Measurements from ENCODE around the gene ZMPSTE24. TPM values are rescaled to one million over a fixed set of nuclear protein-coding genes. Genes with fewer than 3 reads are reported as not detected.
"Not testable (repeated sequence)": the region's sequence is repeated elsewhere in the genome, so short reads cannot be mapped to it uniquely, and the experiment has no call there.

ZMPSTE24 gene
- total RNA-seq, 1 experiment from 2014 or later, result 39.6 TPM

GRCh38 chr1:40210511-40211204 lies 47.4 kb upstream of the ZMPSTE24 start (continued):
- TF ChIP-seq ATF3 (IDR thresholded peaks at IDR 0.05), result no peak
- TF ChIP-seq ZFX (IDR thresholded peaks at IDR 0.05), result no peak
- TF ChIP-seq ELF1 (IDR thresholded peaks at IDR 0.05; ENCODE audit: borderline replicate concordance, low read depth), result no peak

GRCh38 chr1:40218333-40218732 lies 39.7 kb upstream of the ZMPSTE24 start:
- ChIA-PET POLR2A (no interaction called here), RAD21 (ENCODE audit: low non-redundant PET in 1 of 2, low total read pairs in 2 of 2, uncharacterized antibody in 2 of 2, unreplicated experiment in 2 of 2) (no interaction called here), CTCF (no interaction called here)
- no peak for ATAC-seq
- H3K79me2 ChIP-seq (ENCODE audit: insufficient read depth, low read length), result peaks cover 13% of the 10 kb centered on the region
- no peak for DNase-seq (ENCODE audit: low read depth, low spot score)
- H3K9me3 ChIP-seq (ENCODE audit: control insufficient read depth in 1 of 2, insufficient read depth in 1 of 2, low read depth in 1 of 2, low read length in 2 of 2), result no peaks in the 10 kb centered on the region
- H3K27ac ChIP-seq (ENCODE audit: low read depth, low read length), result no peak overlapping the region
- no TSS peak for BruUV-seq (replicated peaks)
- H3K27me3 ChIP-seq (ENCODE audit: insufficient read depth, low read length), result no peaks in the 10 kb centered on the region
- H3K4me1 ChIP-seq (ENCODE audit: control insufficient read depth in 1 of 2, insufficient read depth in 2 of 2, low read length in 2 of 2), result no peaks in the 10 kb centered on the region
- no peak overlapping the region for H3K9ac ChIP-seq (ENCODE audit: low read length)
- H2AFZ ChIP-seq (ENCODE audit: low read depth, low read length, poor library complexity, severe bottlenecking), result no peak overlapping the region
- H3K9me2 ChIP-seq (ENCODE audit: insufficient read depth), result no peaks in the 10 kb centered on the region
- H3K36me3 ChIP-seq (ENCODE audit: control insufficient read depth in 1 of 2, insufficient read depth in 2 of 2, low read length in 2 of 2), result no peaks in the 10 kb centered on the region; a peak in 1 of 4 replicates
- H3K4me3 ChIP-seq (replicated peaks in 1 of 2; ENCODE audit: low read depth in 1 of 2, low read length in 2 of 2), result no peak overlapping the region
- no peak for TF ChIP-seq ELF1 (IDR thresholded peaks at IDR 0.05; ENCODE audit: borderline replicate concordance, low read depth)
- no peak for TF ChIP-seq SP1 (IDR thresholded peaks at IDR 0.05; ENCODE audit: low read depth)
- TF ChIP-seq EZH2 (IDR thresholded peaks at IDR 0.05), result no peak
- TF ChIP-seq MAX (IDR thresholded peaks at IDR 0.05), result no peak
- TF ChIP-seq CTCF (IDR thresholded peaks at IDR 0.05 in 2 of 3, conservative IDR thresholded peaks at IDR 0.05 in 1 of 3; ENCODE audit: borderline replicate concordance in 1 of 3, insufficient read depth in 1 of 3, low read depth in 2 of 3, low read length in 2 of 3), result no peak
- TF ChIP-seq RAD21 (IDR thresholded peaks at IDR 0.05; ENCODE audit: low read depth), result no peak
- no peak for TF ChIP-seq ZBTB33 (IDR thresholded peaks at IDR 0.05; ENCODE audit: extremely low read depth, insufficient replicate concordance, low read length)
- intact Hi-C loops (cut with micrococcal nuclease), result no loop called here
- H4K20me1 ChIP-seq (ENCODE audit: insufficient read depth), result no peaks in the 10 kb centered on the region
- no peak overlapping the region for H3K4me2 ChIP-seq (ENCODE audit: low read length)

- H3K9me2 ChIP-seq (ENCODE audit: insufficient read depth); H3K4me3 ChIP-seq (replicated peaks in 1 of 2; ENCODE audit: low read depth in 1 of 2, low read length in 2 of 2); POLR2A ChIA-PET; RAD21 ChIA-PET (ENCODE audit: low non-redundant PET in 1 of 2, low total read pairs in 2 of 2, uncharacterized antibody in 2 of 2, unreplicated experiment in 2 of 2); H3K9me3 ChIP-seq (ENCODE audit: control insufficient read depth in 1 of 2, insufficient read depth in 1 of 2, low read depth in 1 of 2, low read length in 2 of 2); H3K27ac ChIP-seq (ENCODE audit: low read depth, low read length); H4K20me1 ChIP-seq (ENCODE audit: insufficient read depth); H3K4me2 ChIP-seq (ENCODE audit: low read length); intact Hi-C loops (cut with micrococcal nuclease); BruUV-seq (replicated peaks); H3K27me3 ChIP-seq (ENCODE audit: insufficient read depth, low read length); CTCF ChIA-PET; H3K36me3 ChIP-seq (ENCODE audit: control insufficient read depth in 1 of 2, insufficient read depth in 2 of 2, low read length in 2 of 2); ATAC-seq; H3K9ac ChIP-seq (ENCODE audit: low read length); H3K4me1 ChIP-seq (ENCODE audit: control insufficient read depth in 1 of 2, insufficient read depth in 2 of 2, low read length in 2 of 2); DNase-seq (ENCODE audit: low read depth, low spot score); H2AFZ ChIP-seq (ENCODE audit: low read depth, low read length, poor library complexity, severe bottlenecking): not testable (repeated sequence)
- peaks cover 24% of the 10 kb centered on the region for H3K79me2 ChIP-seq (ENCODE audit: insufficient read depth, low read length)
Measured at GRCh38 chr1:40221471-40221905, 36.5 kb upstream of the ZMPSTE24 start.
